H1 (cell line): ENCODE data around the gene AQP12A. TPM values are rescaled to one million over a fixed set of nuclear protein-coding genes. Genes with fewer than 3 reads are reported as not detected.

Source experiments
- CTCF ChIA-PET: fragments of 300-600 bp; sonication (Branson Sonifier 250); formaldehyde crosslinking; loops from one replicate; lab custom pipeline; 2021; ENCODE audit not compliant: partially characterized antibody; lab: Charles Lee
- POLR2A ChIA-PET: fragments of 300-600 bp; sonication (Branson Sonifier 250); formaldehyde crosslinking; loops from one replicate; lab custom pipeline; 2021; ENCODE audit warnings: inconsistent platforms; ENCODE audit not compliant: partially characterized antibody; lab: Charles Lee
- DNase-seq, 2 experiments: peaks; one replicate each; pipeline versions ENCODE4 v3.0.0 to v3.0.0-alpha.2; 2010 to 2022; ENCODE audit warnings: low spot score in 2 of 2, low read depth in 1 of 2, mixed read lengths in 1 of 2
- FAIRE-seq: peaks from 2 replicates; lab custom pipeline; 2011; peaks lifted over from hg19 to GRCh38; lab: Jason Lieb, UNC
- H2AFZ ChIP-seq: 2 replicates; pipeline ENCODE4 v1.8.1; 2012; ENCODE audit warnings: low read length, inconsistent platforms
- H2AK5ac ChIP-seq: 2 replicates; pipeline ENCODE4 v1.6.1; 2013; ENCODE audit warnings: low read depth, low read length
- H2BK120ac ChIP-seq: replicated peaks from 2 replicates; pipeline ENCODE3; 2013; ENCODE audit warnings: low read depth, low read length, inconsistent platforms
- H2BK12ac ChIP-seq: 2 replicates; pipeline ENCODE4 v1.6.1; 2013; ENCODE audit warnings: low read depth, low read length
- H2BK15ac ChIP-seq: 2 replicates; pipeline ENCODE4 v1.6.1; 2013; ENCODE audit warnings: low read length
- H2BK20ac ChIP-seq: 2 replicates; pipeline ENCODE4 v1.6.1; 2013; ENCODE audit warnings: low read length
- H2BK5ac ChIP-seq: 2 replicates; pipeline ENCODE4 v1.6.1; 2013; ENCODE audit warnings: low read depth, low read length
- H3K14ac ChIP-seq: 2 replicates; pipeline ENCODE4 v1.6.1; 2013; ENCODE audit warnings: inconsistent platforms; ENCODE audit not compliant: insufficient read length
- H3K18ac ChIP-seq: 2 replicates; pipeline ENCODE4 v1.6.1; 2013; ENCODE audit warnings: low read length; ENCODE audit errors: extremely low read depth
- H3K23ac ChIP-seq: 2 replicates; pipeline ENCODE4 v1.6.1; 2013; ENCODE audit warnings: inconsistent platforms; ENCODE audit not compliant: insufficient read length
- H3K23me2 ChIP-seq: 2 replicates; pipeline ENCODE4 v1.6.1; 2013; ENCODE audit warnings: low read depth, low read length
- H3K27ac ChIP-seq: 2 replicates; pipeline ENCODE4 v1.6.1; 2011; ENCODE audit warnings: low read depth, low read length, inconsistent platforms
- H3K27me3 ChIP-seq, 4 experiments: replicated peaks in 1 of 4; 1 replicate in 1 of 4; 2 replicates in 3 of 4; pipeline versions ENCODE4 v1.6.1 to v1.8.1; 2011 to 2013; ENCODE audit warnings: low read length in 3 of 4, mild to moderate bottlenecking in 3 of 4, inconsistent platforms in 2 of 4, mixed read lengths in 2 of 4, moderate library complexity in 1 of 4; ENCODE audit not compliant: control insufficient read depth in 3 of 4, insufficient read depth in 3 of 4; ENCODE audit errors: extremely low read depth in 1 of 4
- H3K36me3 ChIP-seq, 4 experiments: 2 replicates each; pipeline versions ENCODE4 v1.6.1 to v1.8.1; 2011 to 2013; ENCODE audit warnings: mild to moderate bottlenecking in 4 of 4, low read length in 3 of 4, moderate library complexity in 2 of 4, control low read depth in 1 of 4, inconsistent platforms in 1 of 4; ENCODE audit not compliant: insufficient read depth in 4 of 4, control insufficient read depth in 2 of 4
- H3K4ac ChIP-seq: replicated peaks from 2 replicates; pipeline ENCODE3; 2013; ENCODE audit warnings: low read length, low read depth, mixed read lengths, inconsistent platforms; ENCODE audit not compliant: insufficient read length
- H3K4me1 ChIP-seq, 4 experiments: replicated peaks in 1 of 4; 1 replicate in 1 of 4; 2 replicates in 3 of 4; pipeline versions ENCODE4 v1.6.1 to v1.8.1; 2011 to 2013; ENCODE audit warnings: low read length in 3 of 4, inconsistent platforms in 2 of 4, mixed read lengths in 1 of 4; ENCODE audit not compliant: insufficient read depth in 4 of 4, control insufficient read depth in 3 of 4
- H3K4me2 ChIP-seq, 2 experiments: 2 replicates each; pipeline versions ENCODE4 v1.6.1 to v1.8.1; 2011 to 2013; ENCODE audit warnings: low read depth in 2 of 2, low read length in 2 of 2, control low read depth in 1 of 2, inconsistent platforms in 1 of 2, mild to moderate bottlenecking in 1 of 2; ENCODE audit not compliant: insufficient read depth in 1 of 2
- H3K4me3 ChIP-seq, 4 experiments: fragments of 200-600, 300-600 bp in 1 of 4; sonication (generic), shearing (Covaris generic), sonication (Bioruptor Twin) in 1 of 4; 2 replicates each; pipeline versions ENCODE4 v1.5.1 to v1.8.1; 2011 to 2016; ENCODE audit warnings: low read length in 4 of 4, low read depth in 3 of 4, control low read depth in 2 of 4, inconsistent platforms in 2 of 4, mild to moderate bottlenecking in 2 of 4, mixed read lengths in 1 of 4, moderate library complexity in 1 of 4; ENCODE audit not compliant: insufficient read depth in 2 of 4; ENCODE audit errors: extremely low read depth in 1 of 4
- H3K56ac ChIP-seq: replicated peaks from 2 replicates; pipeline ENCODE3; 2013; ENCODE audit warnings: low read depth, mild to moderate bottlenecking, mixed read lengths, low read length, inconsistent platforms; ENCODE audit not compliant: insufficient read length
- H3K79me1 ChIP-seq: 2 replicates; pipeline ENCODE4 v1.6.1; 2013; ENCODE audit warnings: low read depth, low read length, control low read depth
- H3K79me2 ChIP-seq, 2 experiments: 2 replicates each; pipeline versions ENCODE4 v1.6.1 to v1.8.1; 2012 to 2013; ENCODE audit warnings: low read length in 2 of 2, mild to moderate bottlenecking in 2 of 2, inconsistent platforms in 1 of 2; ENCODE audit not compliant: insufficient read depth in 2 of 2, control insufficient read depth in 1 of 2
- H3K9ac ChIP-seq, 4 experiments: replicated peaks in 1 of 4; 1 replicate in 1 of 4; 2 replicates in 3 of 4; pipeline versions ENCODE4 v1.6.1 to v1.8.1; 2011 to 2013; ENCODE audit warnings: low read depth in 3 of 4, low read length in 3 of 4, control low read depth in 2 of 4, mild to moderate bottlenecking in 2 of 4, moderate library complexity in 2 of 4, inconsistent platforms in 1 of 4; ENCODE audit errors: extremely low read depth in 1 of 4
- H3K9me3 ChIP-seq, 2 experiments: 2 replicates each; pipeline versions ENCODE4 v1.6.1 to v1.8.1; 2012 to 2013; ENCODE audit warnings: mild to moderate bottlenecking in 2 of 2, moderate library complexity in 2 of 2, control low read depth in 1 of 2, inconsistent platforms in 1 of 2, low read depth in 1 of 2, low read length in 1 of 2, mixed read lengths in 1 of 2; ENCODE audit not compliant: insufficient read depth in 2 of 2
- H4K20me1 ChIP-seq, 2 experiments: replicated peaks in 1 of 2; 2 replicates each; pipeline versions ENCODE3 to v1.8.1; 2011 to 2013; ENCODE audit warnings: inconsistent platforms in 2 of 2, low read length in 2 of 2, mild to moderate bottlenecking in 1 of 2; ENCODE audit not compliant: insufficient read depth in 2 of 2, control insufficient read depth in 1 of 2
- H4K5ac ChIP-seq: 2 replicates; pipeline ENCODE4 v1.6.1; 2013; ENCODE audit warnings: low read length, low read depth, mixed read lengths, inconsistent platforms; ENCODE audit not compliant: insufficient read length
- H4K8ac ChIP-seq: 2 replicates; pipeline ENCODE4 v1.8.0; 2013; ENCODE audit warnings: mild to moderate bottlenecking, moderate library complexity, low read length, inconsistent platforms; ENCODE audit not compliant: insufficient read depth; ENCODE audit errors: extremely low read depth
- H4K91ac ChIP-seq: replicated peaks from 2 replicates; pipeline ENCODE3; 2013; ENCODE audit warnings: low read length, mixed read lengths, inconsistent platforms; ENCODE audit not compliant: insufficient read length
- NRF1 ChIP-seq: IDR thresholded peaks from 2 replicates; pipeline ENCODE4 v1.6.1; 2011; ENCODE audit warnings: mild to moderate bottlenecking, low read depth, low read length, improper control_type of control experiment
- POLR2AphosphoS5 ChIP-seq: IDR thresholded peaks from 2 replicates; pipeline ENCODE4 v1.6.1; 2011; ENCODE audit warnings: low read depth, low read length
- POU5F1 ChIP-seq: IDR thresholded peaks from 2 replicates; pipeline ENCODE4 v1.6.1; 2011; ENCODE audit warnings: low read depth, mild to moderate bottlenecking, low read length, moderate library complexity
- ZNF274 ChIP-seq: IDR thresholded peaks from 2 replicates; pipeline ENCODE4 v1.7.0; 2012; ENCODE audit warnings: low read length, borderline replicate concordance; ENCODE audit errors: extremely low read depth
- WGBS, 2 experiments: shearing (Covaris generic) in 1 of 2; methylation state at CpG; one replicate each; pipeline versions ENCODE4 v1.1.6 to v1.1.7; 2013 to 2015; ENCODE audit warnings: low lambda C conversion rate in 2 of 2, mixed read lengths in 2 of 2, inconsistent platforms in 1 of 2, low coverage in 1 of 2, missing lambda C conversion rate in 1 of 2; ENCODE audit not compliant: insufficient replicate concordance in 2 of 2, insufficient coverage in 1 of 2, insufficient read length in 1 of 2; ENCODE audit errors: extremely low coverage in 1 of 2, missing lambda C conversion rate in 1 of 2; 5-methylcytosine and 5-hydroxymethylcytosine counted together
- polyA plus RNA-seq, 7 experiments: library from polyadenylated mRNA; depleted of rRNA in 3 of 7; stranded (reverse) in 5 of 7; unstranded in 2 of 7; fragments of >200 nt in 5 of 7; fragments of 200-250 nt in 2 of 7; gene quantifications; 1 replicate in 5 of 7; 2 replicates in 1 of 7; 4 replicates in 1 of 7; pipeline versions ENCODE4 v1.2.1 to v1.2.3, GENCODE V29; 2011 to 2013; ENCODE audit warnings: missing spikeins in 2 of 7, mixed read lengths in 2 of 7
- total RNA-seq: library from RNA; stranded (reverse); fragmentation: NEBNext Ultra II Directional; extraction: Animal tissue kit (Norgen Biotek cat#: 25700); gene quantifications from 2 replicates; pipeline ENCODE4 v1.2.1, GENCODE V29; 2021

AQP12A gene
- total and polyA plus RNA-seq, 2 of the 8 experiments (the other 6 are each of a cell fraction or from before 2014, with no cell fraction given), result not detected

DNA sequence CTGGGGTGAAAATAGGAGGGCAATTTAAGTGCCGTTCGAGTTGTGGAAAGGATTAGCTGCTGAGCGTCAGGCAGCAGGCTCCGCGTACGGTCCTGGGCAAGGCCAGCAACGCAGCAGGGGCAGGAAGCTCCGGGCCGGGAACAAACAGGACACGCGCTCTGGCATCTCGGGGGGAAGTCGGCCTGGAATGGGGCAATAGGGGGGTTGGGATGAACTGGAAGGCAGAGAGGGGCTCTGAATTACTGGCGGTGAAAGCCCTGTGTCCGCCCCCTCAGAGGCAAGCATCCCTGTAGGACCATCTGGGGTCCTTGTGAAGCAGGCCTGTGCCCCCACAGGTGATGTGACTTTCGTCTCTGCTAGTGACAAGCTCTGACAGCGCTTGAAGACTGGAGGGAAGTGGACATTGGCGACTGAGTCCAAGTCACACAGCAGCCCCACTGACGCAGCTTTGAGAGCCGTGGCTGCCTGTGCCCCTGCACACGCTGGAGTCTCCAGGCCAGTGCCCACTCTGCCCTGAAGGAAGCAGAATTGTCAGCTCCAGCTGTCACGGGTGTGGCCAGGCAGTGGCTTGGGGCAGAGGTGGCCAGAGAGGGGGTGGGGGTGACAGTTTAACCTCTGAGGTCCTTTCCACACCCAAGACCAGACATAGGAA, 44.0 kb upstream of the AQP12A start:
- ChIA-PET CTCF (interaction anchor here (1.5 to 2.0 kb wide), 2 partner anchors 9 to 44 kb away, joined by 4 to 6 read pairs; no protein-coding TSS in a partner anchor), POLR2A (no interaction called here)
- Histone ChIP-seq H3K36me3 (no peaks in the 10 kb centered on the region), H2BK20ac (no peak overlapping the region), H3K9ac (no peak overlapping the region), H3K79me2 (no peaks in the 10 kb centered on the region), H3K18ac (no peak overlapping the region), H3K4me3 (no peak overlapping the region), H3K27me3 (peaks cover 0 to 4% (median 2%) of the 10 kb centered on the region in 4 experiments; a peak in 3 of 7 replicates), H3K4ac (no peak overlapping the region), H3K4me2 (no peak overlapping the region), H3K79me1 (no peaks in the 10 kb centered on the region), H2AFZ (no peak overlapping the region), H4K8ac (no peak overlapping the region), H3K4me1 (peaks cover 0 to 10% (median 6%) of the 10 kb centered on the region in 4 experiments; a peak in 5 of 7 replicates), H3K9me3 (no peaks in the 10 kb centered on the region), H2BK5ac (no peak overlapping the region), H2AK5ac (no peak overlapping the region), H3K23ac (no peak overlapping the region), H4K20me1 (no peaks in the 10 kb centered on the region), H3K14ac (no peak overlapping the region), H2BK12ac (no peak overlapping the region), H3K27ac (no peak overlapping the region), H3K56ac (no peak overlapping the region), H4K5ac (no peak overlapping the region), H3K23me2 (no peaks in the 10 kb centered on the region), H4K91ac (no peak overlapping the region), H2BK120ac (no peak overlapping the region), H2BK15ac (no peak overlapping the region)
- no peak for FAIRE-seq
- 90% methylated on average over 20 of the region's 22 CpGs; no CpG with 5 or more reads in 1 of the 2 experiments for WGBS, 2 experiments
- no peak for TF ChIP-seq NRF1
- no peak for TF ChIP-seq ZNF274
- TF ChIP-seq POU5F1, result no peak
- TF ChIP-seq POLR2AphosphoS5, result no peak
- DNase-seq, result peak in 1 of 2 experiments; percentile 36
